H9 (cell line): ENCODE measurements around the gene THAP5. TPM values are rescaled to one million over a fixed set of nuclear protein-coding genes. Genes with fewer than 3 reads are reported as not detected.
A peak's percentile ranks its signal among the peaks of the same experiment; 100 is the strongest.

Experiments used
- DNase-seq: peaks from one replicate; pipeline ENCODE4 v3.0.0-alpha.2; 2017
- H2AFZ ChIP-seq: one replicate; pipeline ENCODE4 v1.6.1; 2013; ENCODE audit warnings: mild to moderate bottlenecking, low read length, control low read depth, moderate library complexity
- H2AK5ac ChIP-seq: 2 replicates; pipeline ENCODE4 v1.6.1; 2013; ENCODE audit warnings: low read length, control low read depth, mixed read lengths; ENCODE audit not compliant: insufficient read length
- H2BK120ac ChIP-seq: one replicate; pipeline ENCODE4 v1.6.1; 2013; ENCODE audit warnings: low read depth, mild to moderate bottlenecking, low read length, control low read depth, inconsistent platforms; ENCODE audit not compliant: poor library complexity, severe bottlenecking
- H2BK12ac ChIP-seq: 2 replicates; pipeline ENCODE4 v1.6.1; 2013; ENCODE audit warnings: low read length, control low read depth, mixed read lengths, low read depth; ENCODE audit not compliant: insufficient read length
- H2BK15ac ChIP-seq: 2 replicates; pipeline ENCODE4 v1.6.1; 2013; ENCODE audit warnings: low read depth, low read length, control low read depth
- H2BK20ac ChIP-seq: one replicate; pipeline ENCODE4 v1.6.1; 2013; ENCODE audit warnings: low read depth, mild to moderate bottlenecking, low read length, control low read depth, inconsistent platforms; ENCODE audit not compliant: poor library complexity, severe bottlenecking
- H2BK5ac ChIP-seq: 2 replicates; pipeline ENCODE4 v1.6.1; 2013; ENCODE audit warnings: low read length, control low read depth, mixed read lengths; ENCODE audit not compliant: insufficient read length
- H3K14ac ChIP-seq: 2 replicates; pipeline ENCODE4 v1.6.1; 2013; ENCODE audit warnings: low read length, control low read depth; ENCODE audit not compliant: insufficient read depth
- H3K18ac ChIP-seq: 2 replicates; pipeline ENCODE4 v1.6.1; 2013; ENCODE audit warnings: low read depth, mild to moderate bottlenecking, mixed read lengths, low read length, control low read depth; ENCODE audit not compliant: insufficient read length
- H3K23ac ChIP-seq: 2 replicates; pipeline ENCODE4 v1.6.1; 2013; ENCODE audit warnings: low read length, control low read depth, mixed read lengths, low read depth; ENCODE audit not compliant: insufficient read length
- H3K23me2 ChIP-seq: 2 replicates; pipeline ENCODE4 v1.6.1; 2013; ENCODE audit warnings: low read depth, mild to moderate bottlenecking, mixed read lengths, low read length, control low read depth; ENCODE audit not compliant: insufficient read length, poor library complexity, severe bottlenecking
- H3K27ac ChIP-seq: 2 replicates; pipeline ENCODE4 v1.5.1; 2013; ENCODE audit warnings: low read length, control low read depth, mixed read lengths, low read depth; ENCODE audit not compliant: insufficient read length
- H3K27me3 ChIP-seq: 2 replicates; pipeline ENCODE4 v1.6.1; 2013; ENCODE audit warnings: low read length, control low read depth, inconsistent platforms; ENCODE audit not compliant: insufficient read depth
- H3K4ac ChIP-seq: 2 replicates; pipeline ENCODE4 v1.6.1; 2013; ENCODE audit warnings: low read depth, mild to moderate bottlenecking, control low read depth, inconsistent platforms, low read length, moderate library complexity
- H3K4me1 ChIP-seq: 2 replicates; pipeline ENCODE4 v1.6.1; 2013; ENCODE audit warnings: low read length, control low read depth, inconsistent platforms; ENCODE audit not compliant: insufficient read depth
- H3K4me2 ChIP-seq: 2 replicates; pipeline ENCODE4 v1.6.1; 2013; ENCODE audit warnings: low read length, control low read depth, mixed read lengths; ENCODE audit not compliant: insufficient read length, insufficient read depth
- H3K56ac ChIP-seq: 2 replicates; pipeline ENCODE4 v1.6.1; 2013; ENCODE audit warnings: low read depth, mild to moderate bottlenecking, mixed read lengths, low read length, control low read depth; ENCODE audit not compliant: insufficient read length
- H3K79me1 ChIP-seq: 2 replicates; pipeline ENCODE4 v1.6.1; 2013; ENCODE audit warnings: low read depth, mild to moderate bottlenecking, moderate library complexity, low read length, control low read depth, inconsistent platforms; ENCODE audit not compliant: insufficient read depth, poor library complexity, severe bottlenecking
- H3K79me2 ChIP-seq: 2 replicates; pipeline ENCODE4 v1.6.1; 2013; ENCODE audit warnings: low read length, control low read depth, inconsistent platforms; ENCODE audit not compliant: insufficient read depth
- H3K9ac ChIP-seq: 2 replicates; pipeline ENCODE4 v1.6.1; 2013; ENCODE audit warnings: low read length, control low read depth, mixed read lengths; ENCODE audit not compliant: insufficient read length; ENCODE audit errors: extremely low read depth
- H3K9me3 ChIP-seq: one replicate; pipeline ENCODE4 v1.6.1; 2013; ENCODE audit warnings: low read depth, low read length, inconsistent platforms; ENCODE audit not compliant: control insufficient read depth
- H3T11ph ChIP-seq: one replicate; pipeline ENCODE4 v1.6.1; 2013; ENCODE audit warnings: mild to moderate bottlenecking, low read length, control low read depth, inconsistent platforms
- H4K20me1 ChIP-seq: one replicate; pipeline ENCODE4 v1.6.1; 2013; ENCODE audit not compliant: control insufficient read depth, insufficient read length, insufficient read depth
- H4K5ac ChIP-seq: 2 replicates; pipeline ENCODE4 v1.6.1; 2013; ENCODE audit warnings: low read depth, mild to moderate bottlenecking, mixed read lengths, low read length, control low read depth; ENCODE audit not compliant: insufficient read length
- H4K8ac ChIP-seq: replicated peaks from 2 replicates; pipeline ENCODE4 v1.6.1; 2013; ENCODE audit warnings: low read length, control low read depth, mixed read lengths, low read depth; ENCODE audit not compliant: insufficient read length
- H4K91ac ChIP-seq: 2 replicates; pipeline ENCODE4 v1.6.1; 2013; ENCODE audit warnings: low read depth, mild to moderate bottlenecking, moderate library complexity, mixed read lengths, low read length, control low read depth; ENCODE audit not compliant: insufficient read length
- H3K27ac Mint-ChIP-seq, 3 experiments: 2 replicates in 2 of 3; 3 replicates in 1 of 3; pipeline ENCODE4 v1.8.0; 2020 to 2021; ENCODE audit warnings: mixed read lengths in 3 of 3, mild to moderate bottlenecking in 1 of 3, moderate library complexity in 1 of 3
- H3K27me3 Mint-ChIP-seq: 2 replicates; pipeline ENCODE4 v1.8.0; 2021; ENCODE audit warnings: low read depth, mild to moderate bottlenecking, moderate library complexity, mixed read lengths
- H3K36me3 Mint-ChIP-seq, 3 experiments: 2 replicates in 2 of 3; 3 replicates in 1 of 3; pipeline ENCODE4 v1.8.0; 2020 to 2021; ENCODE audit warnings: low read depth in 3 of 3, mixed read lengths in 3 of 3; ENCODE audit not compliant: insufficient read depth in 1 of 3
- H3K4me1 Mint-ChIP-seq, 2 experiments: 2 replicates each; pipeline ENCODE4 v1.8.0; 2020; ENCODE audit warnings: mixed read lengths in 2 of 2
- H3K4me3 Mint-ChIP-seq, 2 experiments: 2 replicates in 1 of 2; 3 replicates in 1 of 2; pipeline ENCODE4 v1.8.0; 2020 to 2021; ENCODE audit warnings: mild to moderate bottlenecking in 2 of 2, mixed read lengths in 2 of 2, moderate library complexity in 1 of 2
- H3K9me3 Mint-ChIP-seq, 2 experiments: 2 replicates in 1 of 2; 3 replicates in 1 of 2; pipeline ENCODE4 v1.8.0; 2020; ENCODE audit warnings: mild to moderate bottlenecking in 2 of 2, mixed read lengths in 2 of 2, moderate library complexity in 1 of 2
- WGBS: extraction: QIAGEN DNeasy Blood & Tissue Kit; methylation state at CpG from one replicate; pipeline ENCODE4 v1.1.7; 2013; ENCODE audit warnings: missing lambda C conversion rate, low lambda C conversion rate, mixed read lengths; ENCODE audit not compliant: insufficient read length; ENCODE audit errors: extremely low coverage; 5-methylcytosine and 5-hydroxymethylcytosine counted together
- total RNA-seq: library from RNA; stranded (reverse); gene quantifications from 2 replicates; pipeline ENCODE4 v1.2.1, GENCODE V29; 2021
- TF ChIP-seq, protein P1 (sequence below): fragments of 200-600 bp; sonication (generic); conservative IDR thresholded peaks from 3 replicates; pipeline ENCODE4 v1.8.0; 2021; ENCODE audit warnings: antibody characterized with exemption, mild to moderate bottlenecking

THAP5 gene
- total RNA-seq, 1 experiment from 2014 or later, result 20.6 TPM

- no peak overlapping the region for H2BK12ac ChIP-seq
- H3T11ph ChIP-seq, result no peak overlapping the region
- no peak overlapping the region for H2AK5ac ChIP-seq
- no peak overlapping the region for H4K8ac ChIP-seq
- TF ChIP-seq, protein P1, sequence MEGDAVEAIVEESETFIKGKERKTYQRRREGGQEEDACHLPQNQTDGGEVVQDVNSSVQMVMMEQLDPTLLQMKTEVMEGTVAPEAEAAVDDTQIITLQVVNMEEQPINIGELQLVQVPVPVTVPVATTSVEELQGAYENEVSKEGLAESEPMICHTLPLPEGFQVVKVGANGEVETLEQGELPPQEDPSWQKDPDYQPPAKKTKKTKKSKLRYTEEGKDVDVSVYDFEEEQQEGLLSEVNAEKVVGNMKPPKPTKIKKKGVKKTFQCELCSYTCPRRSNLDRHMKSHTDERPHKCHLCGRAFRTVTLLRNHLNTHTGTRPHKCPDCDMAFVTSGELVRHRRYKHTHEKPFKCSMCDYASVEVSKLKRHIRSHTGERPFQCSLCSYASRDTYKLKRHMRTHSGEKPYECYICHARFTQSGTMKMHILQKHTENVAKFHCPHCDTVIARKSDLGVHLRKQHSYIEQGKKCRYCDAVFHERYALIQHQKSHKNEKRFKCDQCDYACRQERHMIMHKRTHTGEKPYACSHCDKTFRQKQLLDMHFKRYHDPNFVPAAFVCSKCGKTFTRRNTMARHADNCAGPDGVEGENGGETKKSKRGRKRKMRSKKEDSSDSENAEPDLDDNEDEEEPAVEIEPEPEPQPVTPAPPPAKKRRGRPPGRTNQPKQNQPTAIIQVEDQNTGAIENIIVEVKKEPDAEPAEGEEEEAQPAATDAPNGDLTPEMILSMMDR, result no peak
- no peak overlapping the region for H2BK20ac ChIP-seq
- no peak overlapping the region for H3K4ac ChIP-seq
- no peak overlapping the region for H3K18ac ChIP-seq
- H3K14ac ChIP-seq, result no peak overlapping the region
- no peak overlapping the region for H2BK120ac ChIP-seq
- Mint-ChIP-seq H3K27ac (peak overlapping the region in 2 of 3 experiments; percentile 43 to 54; a peak in 2 of 7 replicates), H3K9me3 (no peaks in the 10 kb centered on the region; a peak in 1 of 5 replicates), H3K4me3 (no peak overlapping the region), H3K27me3 (no peaks in the 10 kb centered on the region), H3K36me3 (no peaks in the 10 kb centered on the region), H3K4me1 (peaks cover 30 to 31% of the 10 kb centered on the region in 2 experiments)
- no peaks in the 10 kb centered on the region for H3K23me2 ChIP-seq
- no peaks in the 10 kb centered on the region for H4K20me1 ChIP-seq
- no peak overlapping the region for H3K4me2 ChIP-seq
- no peak overlapping the region for H2BK15ac ChIP-seq
- no CpG with 5 or more reads among the region's 3 CpGs for WGBS
- H3K27ac ChIP-seq, result no peak overlapping the region
- H2AFZ ChIP-seq, result no peak overlapping the region
- no peaks in the 10 kb centered on the region for H3K79me2 ChIP-seq
- DNase-seq, result no peak
- no peak overlapping the region for H3K23ac ChIP-seq
- no peak overlapping the region for H4K5ac ChIP-seq
- H3K9ac ChIP-seq, result no peak overlapping the region
- no peaks in the 10 kb centered on the region for H3K79me1 ChIP-seq
- peaks cover 10% of the 10 kb centered on the region; the same call in 1 of the 2 replicates for H3K4me1 ChIP-seq
- H3K56ac ChIP-seq, result no peak overlapping the region
- H2BK5ac ChIP-seq, result no peak overlapping the region
- H3K9me3 ChIP-seq, result no peaks in the 10 kb centered on the region
- H3K27me3 ChIP-seq, result no peaks in the 10 kb centered on the region
- H4K91ac ChIP-seq, result no peak overlapping the region
These were observed 48.5 kb upstream of the THAP5 start for GRCh38 chr7:108618056-108618455.
